ENCODE results near the gene UBE2U. TPM values are rescaled to one million over a fixed set of nuclear protein-coding genes. Genes with fewer than 3 reads are reported as not detected.

The UBE2U gene
- total and polyA plus RNA-seq, 10 of the 15 experiments (the other 5 are each of a cell fraction or from before 2014, with no cell fraction given) = not detected

DNA sequence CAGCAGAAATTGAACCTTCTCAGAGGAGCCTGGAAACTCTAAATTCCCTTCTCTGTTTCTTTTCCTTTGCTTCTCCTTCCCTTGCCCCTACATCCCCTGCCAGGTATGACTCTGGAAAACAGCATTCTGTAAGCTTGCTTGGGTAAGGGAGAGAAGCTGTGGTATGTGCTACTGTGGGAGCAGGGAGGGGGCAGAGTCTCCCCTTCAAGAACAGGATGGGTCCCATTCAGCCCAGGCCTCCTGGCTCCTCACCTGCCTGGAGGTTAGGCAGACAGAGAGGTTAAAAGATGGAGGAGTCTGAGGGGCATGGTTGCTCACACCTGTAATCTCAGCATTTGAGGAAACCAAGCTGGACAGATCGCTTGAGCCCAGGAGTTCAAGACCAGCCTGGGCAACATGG, 40.6 kb upstream of the UBE2U start:
- no peak overlapping the region for H3K4me3 ChIP-seq
- H3K4me2 ChIP-seq (ENCODE audit: control insufficient read depth, insufficient read depth) = no peak overlapping the region
- POLR2A ChIA-PET = no interaction called here
- no peaks in the 10 kb centered on the region for H3K4me1 ChIP-seq (ENCODE audit: control insufficient read depth, insufficient read depth, low read length)
- H2AFZ ChIP-seq (ENCODE audit: control insufficient read depth, low read depth, low read length) = no peak overlapping the region
- ATAC-seq (no peak), DNase-seq (ENCODE audit: low read depth, low spot score) (no peak), FAIRE-seq (no peak)
- H3K27me3 ChIP-seq (replicated peaks in 1 of 2; ENCODE audit: control insufficient read depth in 2 of 2, insufficient read depth in 2 of 2, low read length in 1 of 2) = no peaks in the 10 kb centered on the region
- intact Hi-C loops (cut with micrococcal nuclease; ENCODE audit: unreplicated experiment) = no loop called here
- RAD21 ChIA-PET (ENCODE audit: unreplicated experiment) = no interaction called here
- no TSS peak for BruUV-seq (replicated peaks)
- no peaks in the 10 kb centered on the region for H3K79me2 ChIP-seq (ENCODE audit: control insufficient read depth, insufficient read depth, low read length)
- H4K20me1 ChIP-seq (ENCODE audit: control insufficient read depth, insufficient read depth) = no peaks in the 10 kb centered on the region
- in situ Hi-C loops (cut with MboI) = no loop called here
- SMC1A ChIA-PET (ENCODE audit: uncharacterized antibody, unreplicated experiment) = interaction anchor here (1.0 to 3.0 kb wide), 3 partner anchors 25 to 471 kb away, joined by 3 to 9 read pairs (median 4); no protein-coding TSS in a partner anchor
- TF ChIP-seq RFX5 (IDR thresholded peaks at IDR 0.05; ENCODE audit: low read depth, low read length) = no peak
- TF ChIP-seq, protein P1, sequence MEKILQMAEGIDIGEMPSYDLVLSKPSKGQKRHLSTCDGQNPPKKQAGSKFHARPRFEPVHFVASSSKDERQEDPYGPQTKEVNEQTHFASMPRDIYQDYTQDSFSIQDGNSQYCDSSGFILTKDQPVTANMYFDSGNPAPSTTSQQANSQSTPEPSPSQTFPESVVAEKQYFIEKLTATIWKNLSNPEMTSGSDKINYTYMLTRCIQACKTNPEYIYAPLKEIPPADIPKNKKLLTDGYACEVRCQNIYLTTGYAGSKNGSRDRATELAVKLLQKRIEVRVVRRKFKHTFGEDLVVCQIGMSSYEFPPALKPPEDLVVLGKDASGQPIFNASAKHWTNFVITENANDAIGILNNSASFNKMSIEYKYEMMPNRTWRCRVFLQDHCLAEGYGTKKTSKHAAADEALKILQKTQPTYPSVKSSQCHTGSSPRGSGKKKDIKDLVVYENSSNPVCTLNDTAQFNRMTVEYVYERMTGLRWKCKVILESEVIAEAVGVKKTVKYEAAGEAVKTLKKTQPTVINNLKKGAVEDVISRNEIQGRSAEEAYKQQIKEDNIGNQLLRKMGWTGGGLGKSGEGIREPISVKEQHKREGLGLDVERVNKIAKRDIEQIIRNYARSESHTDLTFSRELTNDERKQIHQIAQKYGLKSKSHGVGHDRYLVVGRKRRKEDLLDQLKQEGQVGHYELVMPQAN (conservative IDR thresholded peaks at IDR 0.05) = no peak
- no peak overlapping the region for H3K27ac ChIP-seq (ENCODE audit: control insufficient read depth, insufficient read depth)
- WGBS (ENCODE audit: insufficient coverage, insufficient replicate concordance, low lambda C conversion rate, missing lambda C conversion rate) = 83% methylated on average over 1 of the region's 1 CpG
- no peaks in the 10 kb centered on the region for H3K36me3 ChIP-seq (ENCODE audit: control insufficient read depth in 2 of 2, insufficient read depth in 2 of 2, low read length in 1 of 2)
- H3K9ac ChIP-seq (ENCODE audit: control insufficient read depth, insufficient read depth, low read length) = no peak overlapping the region
- H3K9me3 ChIP-seq (replicated peaks; ENCODE audit: control insufficient read depth, insufficient read depth, low read length) = no peaks in the 10 kb centered on the region
- CTCF ChIA-PET = interaction anchor here (1.5 to 3.3 kb wide), 4 partner anchors 10 to 79 kb away, joined by 5 to 19 read pairs (median 7); no protein-coding TSS in a partner anchor

DNA sequence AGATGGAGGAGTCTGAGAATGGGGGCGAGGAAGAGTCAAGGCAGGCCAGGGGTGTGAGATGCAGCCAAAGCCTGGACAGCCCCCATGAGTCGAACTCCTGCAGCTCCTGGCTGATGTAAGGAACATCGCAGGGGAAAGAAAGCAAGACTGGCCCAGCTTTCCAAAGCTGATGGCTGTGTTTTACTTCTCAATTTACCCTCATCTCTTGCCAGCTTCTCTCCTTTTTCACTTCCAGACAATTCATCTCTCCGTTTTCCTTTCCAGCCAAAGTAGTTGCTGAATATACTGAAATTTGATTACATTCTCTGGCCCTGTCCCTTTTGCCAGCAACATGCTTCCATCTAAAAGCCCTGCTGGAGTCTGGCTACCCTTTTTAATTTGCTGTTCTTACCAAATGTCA, 40.0 kb upstream of the UBE2U start:
- Histone ChIP-seq H3K27me3 (replicated peaks in 1 of 2; ENCODE audit: control insufficient read depth in 2 of 2, insufficient read depth in 2 of 2, low read length in 1 of 2) (no peaks in the 10 kb centered on the region), H3K27ac (ENCODE audit: control insufficient read depth, insufficient read depth) (no peak overlapping the region)
- TF ChIP-seq, protein P2, sequence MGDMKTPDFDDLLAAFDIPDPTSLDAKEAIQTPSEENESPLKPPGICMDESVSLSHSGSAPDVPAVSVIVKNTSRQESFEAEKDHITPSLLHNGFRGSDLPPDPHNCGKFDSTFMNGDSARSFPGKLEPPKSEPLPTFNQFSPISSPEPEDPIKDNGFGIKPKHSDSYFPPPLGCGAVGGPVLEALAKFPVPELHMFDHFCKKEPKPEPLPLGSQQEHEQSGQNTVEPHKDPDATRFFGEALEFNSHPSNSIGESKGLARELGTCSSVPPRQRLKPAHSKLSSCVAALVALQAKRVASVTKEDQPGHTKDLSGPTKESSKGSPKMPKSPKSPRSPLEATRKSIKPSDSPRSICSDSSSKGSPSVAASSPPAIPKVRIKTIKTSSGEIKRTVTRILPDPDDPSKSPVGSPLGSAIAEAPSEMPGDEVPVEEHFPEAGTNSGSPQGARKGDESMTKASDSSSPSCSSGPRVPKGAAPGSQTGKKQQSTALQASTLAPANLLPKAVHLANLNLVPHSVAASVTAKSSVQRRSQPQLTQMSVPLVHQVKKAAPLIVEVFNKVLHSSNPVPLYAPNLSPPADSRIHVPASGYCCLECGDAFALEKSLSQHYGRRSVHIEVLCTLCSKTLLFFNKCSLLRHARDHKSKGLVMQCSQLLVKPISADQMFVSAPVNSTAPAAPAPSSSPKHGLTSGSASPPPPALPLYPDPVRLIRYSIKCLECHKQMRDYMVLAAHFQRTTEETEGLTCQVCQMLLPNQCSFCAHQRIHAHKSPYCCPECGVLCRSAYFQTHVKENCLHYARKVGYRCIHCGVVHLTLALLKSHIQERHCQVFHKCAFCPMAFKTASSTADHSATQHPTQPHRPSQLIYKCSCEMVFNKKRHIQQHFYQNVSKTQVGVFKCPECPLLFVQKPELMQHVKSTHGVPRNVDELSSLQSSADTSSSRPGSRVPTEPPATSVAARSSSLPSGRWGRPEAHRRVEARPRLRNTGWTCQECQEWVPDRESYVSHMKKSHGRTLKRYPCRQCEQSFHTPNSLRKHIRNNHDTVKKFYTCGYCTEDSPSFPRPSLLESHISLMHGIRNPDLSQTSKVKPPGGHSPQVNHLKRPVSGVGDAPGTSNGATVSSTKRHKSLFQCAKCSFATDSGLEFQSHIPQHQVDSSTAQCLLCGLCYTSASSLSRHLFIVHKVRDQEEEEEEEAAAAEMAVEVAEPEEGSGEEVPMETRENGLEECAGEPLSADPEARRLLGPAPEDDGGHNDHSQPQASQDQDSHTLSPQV (IDR thresholded peaks at IDR 0.05) = no peak
- no peak for TF ChIP-seq PAX8 (IDR thresholded peaks at IDR 0.05)
- TF ChIP-seq POLR2AphosphoS2 (IDR thresholded peaks at IDR 0.05; ENCODE audit: low read depth, low read length) = no peak
- no peak for TF ChIP-seq HDAC6 (IDR thresholded peaks at IDR 0.05; ENCODE audit: unreplicated experiment)
- no peak for TF ChIP-seq FOS (IDR thresholded peaks at IDR 0.05; ENCODE audit: borderline replicate concordance, extremely low read depth, insufficient read length)
- TF ChIP-seq RELA (IDR thresholded peaks at IDR 0.05; ENCODE audit: borderline replicate concordance, partially characterized antibody) = no peak
- no peak for TF ChIP-seq CREB1 (IDR thresholded peaks at IDR 0.05; ENCODE audit: low read depth)
- TF ChIP-seq MTA3 (IDR thresholded peaks at IDR 0.05; ENCODE audit: borderline replicate concordance, low read length) = no peak
- TF ChIP-seq SUZ12 (IDR thresholded peaks at IDR 0.05; ENCODE audit: unreplicated experiment) = no peak
- no peak for TF ChIP-seq WRNIP1 (IDR thresholded peaks at IDR 0.05; ENCODE audit: borderline replicate concordance, low read depth, low read length)

More for the DNA sequence above, 40.0 kb upstream of the UBE2U start:
- Histone ChIP-seq H3K4me2 (ENCODE audit: control insufficient read depth, insufficient read depth) (no peak overlapping the region), H4K20me1 (ENCODE audit: control insufficient read depth, insufficient read depth) (no peaks in the 10 kb centered on the region), H3K9ac (ENCODE audit: control insufficient read depth, insufficient read depth, low read length) (no peak overlapping the region), H3K4me3 (no peak overlapping the region), H3K9me3 (replicated peaks; ENCODE audit: control insufficient read depth, insufficient read depth, low read length) (no peaks in the 10 kb centered on the region), H2AFZ (ENCODE audit: control insufficient read depth, low read depth, low read length) (no peak overlapping the region), H3K79me2 (ENCODE audit: control insufficient read depth, insufficient read depth, low read length) (no peaks in the 10 kb centered on the region), H3K36me3 (ENCODE audit: control insufficient read depth in 2 of 2, insufficient read depth in 2 of 2, low read length in 1 of 2) (no peaks in the 10 kb centered on the region), H3K4me1 (ENCODE audit: control insufficient read depth, insufficient read depth, low read length) (no peaks in the 10 kb centered on the region)
- POLR2A ChIA-PET = no interaction called here
- WGBS (ENCODE audit: insufficient coverage, insufficient replicate concordance, low lambda C conversion rate, missing lambda C conversion rate) = 23% methylated on average over 4 of the region's 4 CpGs
- in situ Hi-C loops (cut with MboI) = no loop called here
- CTCF ChIA-PET = interaction anchor here (0.7 to 3.3 kb wide), 5 partner anchors 10 to 83 kb away, joined by 3 to 19 read pairs (median 5); no protein-coding TSS in a partner anchor
- intact Hi-C loops (cut with micrococcal nuclease; ENCODE audit: unreplicated experiment) = no loop called here
- FAIRE-seq (no peak), ATAC-seq (no peak), DNase-seq (ENCODE audit: low read depth, low spot score) (no peak)
- SMC1A ChIA-PET (ENCODE audit: uncharacterized antibody, unreplicated experiment) = interaction anchor here (0.6 to 3.0 kb wide), 5 partner anchors 19 to 472 kb away, joined by 3 to 9 read pairs (median 3); no protein-coding TSS in a partner anchor
- RAD21 ChIA-PET (ENCODE audit: unreplicated experiment) = interaction anchor here (1.6 kb wide), 1 partner anchor 64 kb away, joined by 3 read pairs; no protein-coding TSS in a partner anchor
- BruUV-seq (replicated peaks) = no TSS peak

All from GM12878 (cell line).